SH-SY5Y (cell line): ENCODE results near the gene NINL.

Experiments used
- GATA2 ChIP-seq: IDR thresholded peaks from 2 replicates; pipeline ENCODE4 v1.6.1; 2011; ENCODE audit warnings: mild to moderate bottlenecking, low read depth, low read length
- GATA3 ChIP-seq: IDR thresholded peaks from 2 replicates; pipeline ENCODE4 v1.6.1; 2011; ENCODE audit warnings: low read depth, mild to moderate bottlenecking, low read length, moderate library complexity

GRCh38 chr20:25465243-25466135 is 119.8 kb downstream of the NINL start:
- TF ChIP-seq GATA2 (no peak), GATA3 (no peak)
